ENCODE data around the gene TBL1X.
"Not testable (repeated sequence)": the region's sequence is repeated elsewhere in the genome, so short reads cannot be mapped to it uniquely, and the experiment has no call there.

The TBL1X gene

DNA sequence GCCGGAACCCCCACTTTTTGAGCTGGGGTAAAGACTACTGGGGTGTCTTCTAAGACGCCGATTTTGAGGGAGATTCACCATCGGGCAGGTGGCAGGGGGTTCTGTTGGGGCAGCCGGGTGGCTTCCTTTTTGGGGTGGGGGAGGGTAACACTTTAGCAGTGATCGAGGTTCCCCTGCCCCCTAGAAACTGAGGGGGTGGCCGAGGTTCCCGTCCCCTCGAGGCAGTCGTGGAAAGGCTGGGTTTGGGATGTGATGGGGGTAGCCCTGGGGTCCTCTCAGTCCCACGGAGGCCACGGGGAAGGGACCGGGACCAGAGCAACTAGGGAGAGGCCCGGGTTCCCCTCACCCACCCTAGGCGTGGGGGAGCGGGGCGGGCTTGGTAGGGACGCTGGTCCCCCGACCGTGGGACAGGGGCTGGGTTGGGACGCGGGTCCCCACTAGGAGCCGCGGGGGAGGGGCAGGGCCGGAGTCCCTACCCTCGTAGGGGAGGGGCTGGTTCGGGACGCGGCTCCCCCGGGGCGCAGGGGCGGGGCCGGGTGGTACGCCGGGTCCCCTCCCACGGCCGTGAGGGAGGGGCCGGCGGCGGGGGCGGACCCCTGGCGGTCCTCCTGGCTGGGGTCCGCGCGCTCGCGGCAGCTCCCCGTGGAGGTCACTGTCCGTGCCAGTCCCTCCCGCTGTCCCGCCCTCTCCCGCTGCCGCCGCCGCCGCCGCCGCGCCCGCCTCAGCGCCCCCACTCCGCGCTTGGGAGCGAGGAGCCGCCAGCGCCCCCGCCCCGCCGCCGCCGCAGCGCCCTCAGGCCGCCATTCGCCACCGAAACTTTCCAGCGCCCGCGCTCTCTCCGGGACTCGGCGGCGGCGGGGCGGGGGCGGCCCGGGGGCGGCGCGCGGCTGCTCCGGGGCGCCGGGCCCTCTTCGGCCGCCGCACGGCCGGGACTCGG, at the start of gene TBL1X:
TSS of gene TBL1X (plus strand) at position 624 of the 937 bp plus-strand sequence. CDS start 188,529 bp downstream, outside the sequence.
- DNase-seq = peak; percentile 7 to 10

DNA sequence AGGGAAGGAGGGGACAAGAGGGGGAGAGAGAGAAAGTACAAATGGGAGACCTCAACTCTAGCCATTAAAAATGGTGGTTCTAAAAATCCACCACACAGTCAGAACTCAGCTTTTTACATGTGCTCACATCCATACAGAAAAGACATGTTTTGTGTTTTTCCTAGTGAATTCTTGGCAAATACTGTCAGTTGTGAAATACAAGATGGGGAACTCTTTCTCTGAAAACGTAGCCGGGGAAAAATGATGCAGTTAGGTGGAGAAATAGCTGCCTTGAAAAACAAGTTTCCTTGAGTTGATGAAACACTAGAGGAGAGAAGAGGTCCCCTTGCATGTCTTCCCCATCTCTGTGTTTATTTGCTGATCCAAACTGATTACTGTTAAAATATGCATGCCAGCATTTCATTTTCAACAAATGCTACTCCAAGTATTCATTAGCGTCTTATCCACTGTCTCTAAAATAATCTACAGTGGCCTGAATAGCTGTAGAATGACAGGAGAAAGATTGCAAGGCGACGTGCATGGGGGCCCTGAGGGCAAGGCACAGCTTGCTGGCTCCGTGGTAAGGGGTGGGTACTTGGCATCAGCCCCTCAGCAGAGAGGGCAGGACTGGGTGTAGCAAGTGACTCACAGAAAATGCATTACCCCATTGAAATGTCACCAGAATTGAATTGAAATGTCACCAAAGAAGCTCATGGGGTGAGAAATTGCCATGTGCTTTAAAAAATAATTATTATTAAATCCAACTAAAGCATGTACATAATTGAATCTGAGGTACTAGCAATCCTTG, 48.1 kb upstream of the TBL1X start:
- no peak for DNase-seq

DNA sequence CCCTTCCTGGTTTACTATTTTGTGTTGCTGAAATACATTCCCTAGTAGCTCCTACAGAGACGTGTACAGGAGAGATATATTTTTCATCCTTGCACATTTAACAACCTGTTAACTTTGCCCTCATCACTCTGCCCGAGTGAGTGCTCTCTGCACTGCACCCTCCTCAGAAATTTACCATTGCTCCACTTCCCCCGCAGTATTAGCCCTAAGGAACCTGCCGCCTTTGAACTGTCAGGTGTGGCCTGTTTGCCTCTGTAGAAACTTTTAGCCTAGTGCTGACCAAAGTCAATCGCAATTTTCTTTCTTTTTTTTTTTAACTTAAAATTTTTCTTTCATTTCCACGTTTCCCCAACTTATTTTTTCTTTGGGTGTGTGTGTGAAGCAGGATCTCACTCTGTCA, 46.6 kb upstream of the TBL1X start:
- no peak for DNase-seq

DNA sequence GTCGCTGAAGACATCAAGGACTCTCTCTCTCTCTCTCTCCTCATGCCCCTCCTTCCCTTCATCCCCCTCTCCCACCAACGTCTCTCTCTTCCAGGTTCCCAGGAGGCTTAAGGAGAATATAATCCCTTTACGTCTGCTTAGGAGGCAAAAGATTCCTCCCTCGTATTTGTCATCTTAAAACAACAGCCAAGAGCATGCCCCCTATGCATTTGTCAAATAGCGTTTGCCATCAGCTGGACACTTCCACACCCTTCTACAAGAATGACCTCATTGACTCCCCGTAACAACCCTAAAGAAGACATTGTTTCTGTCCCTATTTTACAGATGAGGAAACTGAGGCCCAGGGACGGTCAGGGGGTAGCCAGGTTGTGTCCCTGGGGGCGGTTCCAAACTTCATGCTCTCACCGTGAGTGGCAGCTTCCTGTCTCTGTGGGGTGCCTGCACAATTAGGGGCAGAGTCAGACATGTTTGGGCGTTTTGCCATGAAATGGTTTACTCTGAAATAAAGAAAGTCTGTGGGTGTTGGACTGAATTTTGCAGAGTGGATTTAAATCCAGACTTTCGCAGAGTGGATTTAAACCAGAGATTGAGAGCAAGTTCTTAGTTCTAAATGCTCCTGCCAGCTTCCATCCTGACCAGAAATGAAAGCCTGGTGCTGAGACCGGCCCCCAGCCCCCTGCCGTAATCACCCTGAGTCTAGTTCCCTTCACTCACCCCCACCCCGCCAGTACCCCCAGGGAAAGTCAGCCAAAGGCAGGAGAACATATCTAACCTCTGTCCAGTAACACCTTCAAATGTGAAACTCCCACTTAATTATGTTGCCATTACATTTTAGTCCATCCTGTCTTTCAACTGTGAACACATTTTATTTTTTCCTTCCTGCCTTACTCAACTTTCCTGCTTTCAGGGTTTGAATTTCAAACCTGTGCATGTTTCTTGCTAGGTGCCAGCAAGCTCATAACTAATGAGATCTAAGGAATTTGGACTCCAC, 44.3 kb upstream of the TBL1X start:
- DNase-seq = no peak

DNA sequence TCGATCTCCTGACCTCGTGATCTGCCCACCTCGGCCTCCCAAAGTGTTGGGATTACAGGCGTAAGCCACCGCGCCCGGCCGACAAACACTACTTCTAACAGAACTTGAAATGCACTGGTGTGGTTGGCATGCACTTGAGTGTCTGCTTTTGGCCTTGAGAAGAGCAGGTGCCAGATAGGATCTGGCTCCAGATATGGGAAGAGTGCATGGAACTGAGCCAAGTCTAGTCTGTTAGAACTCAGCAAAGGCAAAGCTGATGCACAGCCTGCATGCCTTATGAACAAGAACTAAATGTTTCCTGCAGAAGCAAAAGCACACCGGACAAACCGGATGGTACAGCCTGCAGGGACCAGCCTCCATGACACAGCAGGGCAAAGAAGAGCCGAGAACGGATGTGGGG, 35.1 kb upstream of the TBL1X start:
- DNase-seq = no peak

DNA sequence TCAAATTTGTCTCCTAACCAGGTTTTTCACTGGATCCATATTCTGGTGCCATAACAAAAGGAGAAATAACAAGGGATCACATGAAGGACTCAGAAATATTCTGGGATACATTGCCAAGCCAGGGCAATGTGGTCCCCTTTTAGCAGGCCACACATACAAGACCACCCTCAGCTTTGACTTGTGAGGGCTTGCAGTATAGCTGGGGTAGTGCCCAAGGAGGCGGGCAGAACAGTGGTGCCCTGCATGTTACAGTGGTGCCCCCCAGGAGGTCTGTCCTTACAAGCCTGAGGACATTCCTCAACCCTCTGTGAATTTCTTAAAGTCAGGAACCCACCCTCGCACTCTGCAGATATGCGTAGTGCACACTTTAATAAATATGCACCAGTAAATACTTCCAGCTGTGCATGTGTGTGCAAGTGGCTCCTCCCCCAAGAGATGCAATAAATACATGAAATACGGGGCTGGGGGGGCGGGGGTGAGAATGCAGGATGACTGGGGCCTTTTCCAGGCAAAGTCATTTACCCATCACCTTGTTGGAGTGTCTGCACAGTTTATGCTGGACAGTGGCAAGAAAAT, 34.4 kb upstream of the TBL1X start:
- DNase-seq = no peak

DNA sequence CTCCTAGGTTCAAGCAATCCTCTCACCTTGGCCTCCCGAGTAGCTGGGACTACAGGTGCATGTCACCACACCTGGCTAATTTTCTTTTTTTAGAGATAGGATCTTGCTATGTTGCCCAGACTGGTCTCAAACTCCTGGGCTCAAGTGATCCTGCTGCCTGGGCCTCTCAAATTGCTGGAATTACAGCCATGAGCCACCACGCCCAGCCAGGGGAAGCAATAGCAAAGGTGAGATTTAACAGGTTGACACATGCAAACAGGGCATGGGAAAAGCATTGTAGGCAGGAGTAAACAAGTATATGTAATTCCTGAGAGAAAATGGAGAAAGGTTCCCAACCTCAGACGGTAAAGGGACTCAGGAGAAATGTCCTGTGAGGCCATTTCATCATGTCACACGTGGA, 33.6 kb upstream of the TBL1X start:
- DNase-seq = no peak

DNA sequence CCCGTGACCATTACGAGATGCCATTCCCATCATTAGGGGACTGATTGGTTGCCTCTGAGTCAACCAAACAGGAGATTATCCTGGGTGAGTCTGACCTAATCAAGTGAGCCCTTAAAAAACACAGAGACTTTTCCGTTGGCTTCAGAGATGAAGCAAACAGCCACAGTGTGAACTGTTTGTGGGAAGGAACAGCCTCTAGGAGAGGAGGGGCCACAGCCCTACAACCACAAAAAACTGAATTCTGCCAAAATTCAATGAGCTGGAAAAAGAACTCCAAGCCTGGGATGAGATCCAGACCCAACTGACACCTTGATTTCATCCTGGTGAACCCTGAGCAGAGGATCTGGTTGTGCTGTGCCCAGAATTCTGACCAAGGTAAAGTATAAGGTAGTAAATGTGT, 31.3 kb upstream of the TBL1X start:
- no peak for DNase-seq

DNA sequence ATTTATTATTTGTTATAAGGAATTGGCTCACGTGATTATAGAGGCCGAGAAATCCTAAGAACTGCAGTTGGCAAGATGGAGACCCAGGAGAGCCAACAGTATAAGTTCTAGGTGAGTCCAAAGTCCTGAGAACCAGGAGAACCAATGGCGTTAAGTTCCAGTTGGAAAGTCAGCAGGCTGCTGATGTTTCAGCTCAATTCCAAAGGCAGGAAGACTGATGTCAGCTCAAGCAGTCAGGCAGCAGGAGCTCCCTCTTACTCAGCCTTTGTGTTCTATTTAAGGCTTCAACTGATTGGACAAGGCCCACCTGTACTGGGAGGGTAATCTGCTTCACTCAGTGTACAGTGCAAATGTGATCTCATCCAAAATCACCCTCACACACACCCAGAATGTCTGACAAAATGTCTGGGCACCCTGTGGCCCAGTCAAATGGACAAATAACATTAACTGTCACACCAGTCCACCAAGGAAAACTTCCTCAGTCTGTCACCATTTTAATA, 30.8 kb upstream of the TBL1X start:
- no peak for DNase-seq

DNA sequence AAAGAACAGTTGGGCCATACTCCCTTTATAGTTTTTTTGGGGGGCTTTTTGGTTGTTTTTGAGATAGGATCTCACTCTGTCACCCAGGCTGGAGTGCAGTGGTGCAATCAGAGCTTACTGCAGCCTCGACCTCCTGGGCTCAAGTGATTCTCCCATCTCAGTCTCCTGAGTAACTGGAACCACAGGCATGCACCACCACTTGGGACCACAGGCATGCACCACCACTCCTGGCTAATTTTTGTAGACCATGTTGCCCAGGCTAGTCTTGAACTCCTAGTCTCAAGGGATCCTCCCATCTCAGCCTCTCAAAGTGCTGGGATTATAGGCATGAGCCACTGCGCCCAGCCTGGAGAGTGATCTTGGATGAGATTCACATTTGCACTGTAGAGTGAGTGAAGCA, 29.8 kb upstream of the TBL1X start:
- DNase-seq = not testable (repeated sequence)

DNA sequence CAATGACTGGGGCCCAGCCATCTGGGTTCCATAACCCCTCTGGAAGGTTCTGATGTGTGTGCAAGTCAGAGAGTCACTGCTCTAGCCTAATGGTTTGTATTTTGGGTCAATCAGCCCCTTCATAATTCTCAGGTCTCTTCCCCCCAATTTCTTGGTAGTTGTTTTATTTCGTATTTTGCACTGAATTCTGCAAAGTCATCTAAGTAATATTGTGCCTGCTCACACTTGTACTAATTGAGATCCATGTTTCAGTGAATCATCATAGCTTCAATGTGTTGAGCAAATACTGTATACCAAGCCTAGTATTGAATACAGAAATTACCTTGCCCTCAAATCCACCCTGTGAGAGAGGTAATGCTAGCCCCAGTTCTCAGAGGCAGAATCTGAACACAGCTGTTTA, 28.0 kb upstream of the TBL1X start:
- no peak for DNase-seq

DNA sequence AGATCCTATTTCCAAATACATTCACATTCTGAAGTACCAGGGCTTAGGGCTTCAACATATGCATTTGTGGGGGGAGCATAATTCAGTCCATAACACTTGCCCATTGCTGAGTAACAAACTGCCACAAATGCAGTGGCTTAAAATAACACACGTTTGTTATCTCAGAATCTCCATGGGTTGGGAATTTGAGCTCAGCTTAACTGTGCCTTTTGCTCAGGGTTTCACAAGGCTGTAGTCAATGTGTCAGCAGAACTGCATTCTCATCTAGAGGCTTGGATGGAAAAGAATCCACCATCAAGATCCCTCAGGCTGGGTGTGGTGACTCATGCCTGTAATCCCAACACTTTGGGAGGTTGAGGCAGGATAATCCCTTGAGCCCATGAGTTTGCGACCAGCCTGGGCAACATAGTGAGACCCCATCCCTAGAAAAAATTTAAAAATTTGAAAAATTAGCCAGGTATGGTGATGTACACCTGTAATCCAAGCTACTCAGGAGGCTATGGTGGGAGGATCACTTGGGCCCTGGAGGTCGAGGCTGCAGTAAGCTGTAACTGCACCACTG, 25.8 kb upstream of the TBL1X start:
- no peak for DNase-seq

DNA sequence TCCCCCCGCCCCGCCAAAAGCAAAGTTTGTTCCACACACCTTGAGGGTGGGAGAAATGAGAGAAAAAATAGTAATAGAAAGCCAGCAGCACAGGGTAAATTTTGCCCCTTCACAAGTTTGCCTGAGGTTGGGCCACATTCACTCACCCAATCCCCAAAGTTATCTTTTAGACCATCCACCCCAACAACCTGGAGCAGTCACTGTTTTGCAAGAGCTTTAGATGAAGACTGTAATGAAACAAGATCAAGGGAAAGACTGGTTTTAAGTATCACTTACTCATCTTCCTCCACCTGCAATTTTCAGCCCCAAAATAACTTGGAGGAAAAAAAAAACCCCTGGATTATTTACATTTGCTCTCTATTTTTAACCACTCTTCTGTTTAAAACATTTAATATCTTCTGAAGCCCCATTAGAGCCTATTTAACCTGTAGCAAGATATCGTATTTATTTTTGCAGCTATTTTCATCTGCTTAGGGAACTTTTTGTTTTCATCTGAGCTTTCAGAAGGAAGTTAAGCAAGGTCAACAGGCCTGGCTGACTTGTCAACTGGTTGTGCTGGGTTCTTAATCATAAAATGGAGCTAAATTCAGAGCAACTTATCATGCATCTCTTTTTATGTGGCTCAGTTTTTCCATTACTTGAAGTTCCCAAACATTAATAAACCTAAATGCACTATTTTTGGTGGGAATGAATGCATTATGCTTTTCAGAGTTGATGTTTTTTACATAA, 24.6 kb upstream of the TBL1X start:
- DNase-seq = no peak

DNA sequence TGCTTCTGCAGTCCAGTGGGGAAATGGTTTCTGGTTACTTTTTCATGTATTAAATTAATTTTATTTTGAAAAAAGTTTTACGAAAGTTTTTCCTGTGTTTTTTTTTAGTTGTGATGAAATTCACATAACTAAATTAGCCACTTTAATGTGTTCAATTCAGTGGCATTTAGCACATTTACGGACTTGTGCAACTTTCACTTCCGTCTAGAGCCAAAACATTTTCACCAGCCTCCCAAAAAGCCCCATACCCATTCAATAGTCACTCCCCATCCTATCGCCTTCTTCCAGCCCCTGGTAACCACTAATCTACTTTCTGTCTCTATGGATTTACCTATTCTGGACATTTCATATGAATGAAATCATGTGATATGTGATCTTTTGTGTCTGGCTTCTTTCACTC, 22.8 kb upstream of the TBL1X start:
- DNase-seq = no peak

DNA sequence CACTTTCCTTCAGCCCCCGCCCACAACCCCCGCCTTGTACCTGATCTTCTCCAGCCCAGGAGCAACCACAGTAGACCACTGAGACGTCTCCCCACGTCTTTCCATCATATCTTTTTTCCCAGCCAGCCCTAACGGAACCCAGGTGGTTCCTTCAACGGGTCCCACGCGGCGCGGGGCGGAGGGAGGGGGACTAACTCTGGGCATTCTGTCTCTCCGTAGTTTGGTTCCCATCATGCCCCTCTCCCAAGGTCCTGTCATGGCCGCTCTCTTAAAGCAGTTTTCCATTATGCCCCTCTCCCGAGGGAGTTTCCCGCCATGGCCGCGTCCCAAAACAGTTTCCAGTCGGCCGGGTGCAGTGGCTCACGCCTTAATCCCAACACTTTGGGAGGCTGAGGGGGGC, 21.5 kb upstream of the TBL1X start:
- no peak for DNase-seq

DNA sequence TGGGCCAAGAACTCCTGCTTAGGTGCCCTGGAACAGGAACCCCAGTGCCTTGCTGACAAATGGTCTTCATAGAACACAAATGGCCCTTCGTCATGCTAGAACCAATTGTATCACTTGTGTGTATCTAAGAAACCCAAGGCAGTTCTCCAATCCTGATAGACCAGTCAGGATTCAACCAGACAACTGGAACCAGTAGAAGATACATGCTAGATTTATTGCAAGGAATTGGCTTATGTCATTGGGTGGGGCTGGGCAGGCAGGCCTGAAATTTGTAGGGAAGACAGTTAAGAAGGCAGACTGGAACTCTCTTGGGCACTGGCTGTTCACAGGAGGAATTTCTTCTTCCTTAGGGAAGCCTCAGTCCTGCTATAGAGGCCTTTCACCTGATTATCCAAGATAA, 17.0 kb upstream of the TBL1X start:
- DNase-seq = no peak

DNA sequence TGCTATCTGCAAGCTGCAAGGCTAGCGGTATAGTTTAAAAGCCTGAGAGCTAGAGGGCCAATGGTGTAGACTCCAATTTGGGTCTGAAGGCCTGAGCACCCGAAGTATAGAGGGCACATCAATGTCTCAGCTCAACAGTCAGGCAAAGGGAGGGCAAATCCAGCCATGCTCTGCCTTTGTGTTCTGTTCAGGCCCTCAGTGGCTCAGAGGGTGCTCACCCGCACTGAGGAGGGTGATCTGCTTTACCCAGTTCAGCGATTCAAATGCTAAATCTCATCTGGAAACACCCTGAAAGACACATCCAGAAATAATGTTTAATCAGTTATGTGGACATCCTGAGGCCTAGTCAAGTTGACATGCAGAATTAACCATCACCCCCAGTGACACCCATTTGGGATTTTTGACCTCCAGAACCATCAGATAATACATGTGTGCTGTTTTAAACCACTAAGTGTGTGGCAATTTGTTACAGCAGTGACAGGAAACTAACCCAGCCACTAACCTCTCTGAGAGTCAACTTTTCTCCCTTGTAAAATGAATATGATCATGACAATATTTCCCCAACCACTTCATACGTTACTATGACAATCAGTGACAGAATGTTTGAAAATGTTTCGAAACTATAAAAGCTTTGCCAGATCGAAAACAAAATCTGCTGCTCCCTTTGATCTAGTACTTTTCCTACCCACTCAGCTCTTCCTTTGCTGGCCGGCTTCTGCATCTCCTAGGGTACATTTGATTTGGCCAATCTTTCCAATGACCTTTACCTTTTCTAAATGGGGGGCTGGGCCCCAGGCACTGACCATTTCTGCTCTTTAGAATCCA, 8.4 kb upstream of the TBL1X start:
- peak; percentile 26 to 30 for DNase-seq

DNA sequence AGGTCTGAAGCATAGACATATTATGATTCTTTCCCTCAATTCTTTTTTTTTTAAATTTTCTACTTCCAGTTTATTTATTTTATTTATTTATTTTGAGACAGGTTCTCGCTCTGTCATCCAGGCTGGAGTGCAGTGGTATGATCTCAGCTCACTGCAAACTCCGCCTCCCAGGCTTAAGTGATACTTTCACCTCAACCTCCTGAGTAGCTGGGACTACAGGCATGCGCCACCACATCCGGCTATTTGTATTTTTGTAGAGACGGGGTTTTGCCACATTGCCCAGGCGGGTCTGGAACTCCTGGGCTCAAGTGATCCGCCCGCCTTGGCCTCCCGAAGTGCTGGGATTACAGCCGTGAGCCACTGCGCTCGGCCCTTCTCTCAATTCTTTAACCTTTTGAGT, 6.8 kb upstream of the TBL1X start:
- not testable (repeated sequence) for DNase-seq

DNA sequence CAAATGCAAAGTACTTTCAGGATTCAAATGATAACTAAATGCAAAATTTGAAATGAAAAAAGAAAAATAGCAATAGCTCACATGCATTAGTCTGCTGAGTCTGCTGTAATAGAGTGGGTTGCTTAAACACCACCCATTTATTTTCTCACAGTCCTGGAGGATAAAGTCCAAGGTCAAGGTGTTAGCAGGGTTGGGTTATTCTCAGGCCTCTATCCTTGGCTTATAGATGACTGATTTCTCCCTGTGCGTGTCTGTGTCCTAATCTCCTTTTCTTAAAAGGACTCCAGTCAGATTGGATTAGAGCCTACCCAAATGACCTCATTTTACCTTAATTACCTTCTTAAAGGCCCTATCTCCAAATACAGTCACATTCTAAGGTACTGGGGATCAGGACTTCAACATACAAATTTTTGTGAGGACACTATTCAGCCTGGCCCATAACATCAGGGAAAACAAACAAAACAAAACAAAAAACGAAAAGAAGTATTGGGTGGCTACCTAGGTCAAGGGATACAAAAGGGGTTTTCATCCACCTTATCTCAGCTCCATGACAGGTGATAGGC, 6.3 kb upstream of the TBL1X start:
- no peak for DNase-seq

Measured in Kasumi-1 (cell line).